ENCODE data around the gene SPATA13.

Gene SPATA13

GRCh38 chr13:24172071-24172470 lies 11.6 kb downstream of the SPATA13 start:
- no peaks in the 10 kb centered on the region for H3K27me3 Mint-ChIP-seq (ENCODE audit: low read depth)
- H3K36me3 Mint-ChIP-seq (ENCODE audit: low read depth): peaks cover 10% of the 10 kb centered on the region
- no peak overlapping the region for H3K4me3 Mint-ChIP-seq
- peaks cover 49% of the 10 kb centered on the region for H3K4me1 Mint-ChIP-seq
- peak overlapping the region in 1 of 3 experiments; percentile 24 for H3K27ac Mint-ChIP-seq
- no peak for TF ChIP-seq CTCF (IDR thresholded peaks at IDR 0.05; ENCODE audit: unreplicated experiment in 3 of 3)
- H3K9me3 Mint-ChIP-seq: no peaks in the 10 kb centered on the region

- Mint-ChIP-seq H3K27ac (peak overlapping the region in 1 of 3 experiments; percentile 23), H3K9me3 (no peaks in the 10 kb centered on the region), H3K4me1 (peaks cover 37% of the 10 kb centered on the region), H3K27me3 (ENCODE audit: low read depth) (no peaks in the 10 kb centered on the region), H3K4me3 (no peak overlapping the region), H3K36me3 (ENCODE audit: low read depth) (peaks cover 9% of the 10 kb centered on the region)
- no peak for TF ChIP-seq CTCF (IDR thresholded peaks at IDR 0.05; ENCODE audit: unreplicated experiment in 3 of 3)
Observed at GRCh38 chr13:24173795-24174194, 13.3 kb downstream of the SPATA13 start.

GRCh38 chr13:24175847-24176246 lies 15.3 kb downstream of the SPATA13 start:
- no peaks in the 10 kb centered on the region for H3K27me3 Mint-ChIP-seq (ENCODE audit: low read depth)
- TF ChIP-seq CTCF (IDR thresholded peaks at IDR 0.05; ENCODE audit: unreplicated experiment in 3 of 3): no peak
- H3K4me1 Mint-ChIP-seq: peaks cover 27% of the 10 kb centered on the region
- peaks cover 7% of the 10 kb centered on the region for H3K36me3 Mint-ChIP-seq (ENCODE audit: low read depth)
- H3K4me3 Mint-ChIP-seq: no peak overlapping the region
- H3K9me3 Mint-ChIP-seq: no peaks in the 10 kb centered on the region
- H3K27ac Mint-ChIP-seq: peak overlapping the region; percentile 7 to 24 (median 20)

GRCh38 chr13:24176351-24177101 lies 16.0 kb downstream of the SPATA13 start:
- Mint-ChIP-seq H3K4me1 (peaks cover 27% of the 10 kb centered on the region), H3K27ac (peak overlapping the region; percentile 7 to 24 (median 20)), H3K9me3 (no peaks in the 10 kb centered on the region)

GRCh38 chr13:24178847-24179485 lies 18.4 kb downstream of the SPATA13 start:
- Mint-ChIP-seq H3K4me3 (no peak overlapping the region), H3K36me3 (ENCODE audit: low read depth) (no peaks in the 10 kb centered on the region), H3K27me3 (ENCODE audit: low read depth) (no peaks in the 10 kb centered on the region), H3K4me1 (peaks cover 26% of the 10 kb centered on the region), H3K9me3 (no peaks in the 10 kb centered on the region), H3K27ac (peak overlapping the region in 2 of 3 experiments; percentile 19 to 29)
- TF ChIP-seq CTCF (IDR thresholded peaks at IDR 0.05; ENCODE audit: unreplicated experiment in 3 of 3): no peak

More at GRCh38 chr13:24176351-24177101, 16.0 kb downstream of the SPATA13 start:
- Mint-ChIP-seq H3K36me3 (ENCODE audit: low read depth) (peaks cover 4% of the 10 kb centered on the region), H3K4me3 (no peak overlapping the region), H3K27me3 (ENCODE audit: low read depth) (no peaks in the 10 kb centered on the region)
- no peak for TF ChIP-seq CTCF (IDR thresholded peaks at IDR 0.05; ENCODE audit: unreplicated experiment in 3 of 3)
